Glomerular endothelial cell (primary cell): ENCODE measurements around the gene PSTPIP1. TPM values are rescaled to one million over a fixed set of nuclear protein-coding genes. Genes with fewer than 3 reads are reported as not detected.

Experiments
- DNase-seq: peaks from one replicate; pipeline ENCODE4 v3.0.0-alpha.2; 2011; ENCODE audit warnings: low read depth, low spot score; ENCODE audit errors: extremely low read depth
- total RNA-seq: library from RNA; depleted of rRNA; stranded (reverse); fragments of >200 nt; gene quantifications from 2 replicates; pipeline ENCODE4 v1.2.3, GENCODE V29; 2015

PSTPIP1 gene
- total RNA-seq, 1 donor from 2014 or later: not detected

GRCh38 chr15:76978522-76979330, 16.2 kb upstream of the PSTPIP1 start:
- no peak for DNase-seq

GRCh38 chr15:76979331-76979925, 15.5 kb upstream of the PSTPIP1 start:
- no peak for DNase-seq

GRCh38 chr15:76979996-76980520, 14.9 kb upstream of the PSTPIP1 start:
- no peak for DNase-seq

- DNase-seq: no peak
Measured at GRCh38 chr15:76982356-76982755, 12.6 kb upstream of the PSTPIP1 start.

- no peak for DNase-seq
Measured at GRCh38 chr15:76982756-76983155, 12.2 kb upstream of the PSTPIP1 start.

GRCh38 chr15:76983590-76984375, 11.1 kb upstream of the PSTPIP1 start:
- DNase-seq: no peak

- DNase-seq: no peak
Measured at GRCh38 chr15:76986743-76987142, 8.2 kb upstream of the PSTPIP1 start.

- no peak for DNase-seq
Measured at GRCh38 chr15:76987276-76987675, 7.7 kb upstream of the PSTPIP1 start.

GRCh38 chr15:76987896-76988860, 6.7 kb upstream of the PSTPIP1 start:
- no peak for DNase-seq

GRCh38 chr15:76988867-76989780, 5.8 kb upstream of the PSTPIP1 start:
- DNase-seq: no peak

- no peak for DNase-seq
Measured at GRCh38 chr15:76991048-76991447, 3.9 kb upstream of the PSTPIP1 start.

GRCh38 chr15:76991741-76992645, 2.9 kb upstream of the PSTPIP1 start:
- no peak for DNase-seq

GRCh38 chr15:76993114-76993725, 1.7 kb upstream of the PSTPIP1 start:
- DNase-seq: no peak

GRCh38 chr15:76994001-76994400, 925 bp upstream of the PSTPIP1 start:
- DNase-seq: no peak

- DNase-seq: no peak
Measured at GRCh38 chr15:76994496-76994895, 430 bp upstream of the PSTPIP1 start.

- DNase-seq: no peak
Measured at GRCh38 chr15:76996076-76996525, 1.2 kb downstream of the PSTPIP1 start.

GRCh38 chr15:76996526-76997401, 1.8 kb downstream of the PSTPIP1 start:
- no peak for DNase-seq
